ENCODE data around the gene RAPGEF6. TPM values are rescaled to one million over a fixed set of nuclear protein-coding genes. Genes with fewer than 3 reads are reported as not detected.

The RAPGEF6 gene
- total and polyA plus RNA-seq, 4 experiments from 2014 or later: 18.0 to 121 (median 73.0) TPM

DNA sequence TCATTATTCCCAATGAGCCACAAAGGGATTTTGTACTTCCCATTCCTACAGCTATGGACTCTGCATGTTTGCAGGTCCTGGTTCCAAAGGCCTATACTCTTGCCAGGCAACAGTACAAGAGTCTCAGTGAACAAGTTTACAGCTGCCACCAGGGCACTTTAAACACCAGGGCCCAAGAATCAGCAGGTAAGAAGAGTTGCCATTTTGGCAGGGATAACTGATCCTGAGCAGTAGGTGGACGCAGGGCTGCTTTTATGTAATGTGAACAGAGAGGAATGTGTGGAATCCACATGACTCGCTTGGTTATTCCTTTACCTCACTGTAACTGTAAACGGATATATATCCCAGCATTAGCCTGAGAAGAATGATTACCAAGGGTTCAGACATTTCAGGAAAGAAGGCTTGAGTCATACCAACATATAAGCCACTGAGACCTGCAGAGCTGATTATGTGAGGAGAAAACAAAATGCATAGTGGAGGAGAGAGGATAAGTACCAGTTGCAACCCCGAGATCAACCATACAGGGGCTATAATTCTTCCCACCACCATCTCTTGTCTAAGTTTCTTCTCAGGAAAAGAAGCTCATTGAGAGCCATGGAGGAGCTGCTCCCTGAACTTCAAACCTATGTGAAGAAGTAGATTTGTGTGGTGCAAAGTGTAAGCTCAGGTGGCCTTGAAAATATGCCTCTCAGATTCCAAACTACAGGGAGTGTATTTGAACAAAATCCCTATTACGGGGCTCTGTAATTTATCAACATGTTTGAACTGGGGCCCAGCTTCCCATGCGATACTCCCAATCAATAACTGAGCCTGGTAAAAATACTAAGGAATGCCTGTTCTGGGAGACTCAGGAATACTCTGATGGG, 24.6 kb downstream of the RAPGEF6 start:
- CTCF ChIA-PET (ENCODE audit: partially characterized antibody): interaction anchor here (0.9 to 1.4 kb wide), 2 partner anchors 21 to 398 kb away, joined by 3 to 5 read pairs; no protein-coding TSS in a partner anchor
- H3K4me1 Mint-ChIP-seq: peaks cover 50 to 75% (median 61%) of the 10 kb centered on the region in 4 donors

DNA sequence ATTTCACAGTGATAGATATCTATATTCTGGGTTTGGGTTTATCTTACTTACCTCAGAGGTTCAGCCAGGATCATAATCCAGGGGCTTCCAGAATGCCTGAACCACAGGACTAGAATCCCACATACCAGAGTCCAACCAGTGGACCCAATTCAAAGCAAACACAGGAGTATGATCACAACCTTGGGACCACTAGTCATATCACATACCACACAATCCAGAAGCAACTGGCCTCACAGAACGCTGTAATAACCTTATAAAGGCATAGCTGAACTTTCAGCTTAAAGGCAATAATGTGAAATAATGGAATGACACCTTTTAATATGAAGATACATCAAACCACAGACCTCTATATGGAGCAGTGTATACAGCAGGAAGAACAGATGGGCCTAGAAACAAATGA, 25.3 kb downstream of the RAPGEF6 start:
- Mint-ChIP-seq H3K27me3 (no peaks in the 10 kb centered on the region), H3K36me3 (peaks cover 3 to 14% of the 10 kb centered on the region in 2 donors), H3K27ac (peak overlapping the region in 2 of 7 donors; percentile 18 to 68), H3K4me1 (peaks cover 49 to 75% (median 62%) of the 10 kb centered on the region in 4 donors), H3K9me3 (no peaks in the 10 kb centered on the region), H3K4me3 (no peak overlapping the region)
- no peaks in the 10 kb centered on the region for H3K36me3 ChIP-seq (ENCODE audit: insufficient read depth, low read length)
- intact Hi-C loops (cut with micrococcal nuclease): no loop called here
- no peaks in the 10 kb centered on the region for H3K27me3 ChIP-seq (ENCODE audit: insufficient read depth, low read length)
- peaks cover 43% of the 10 kb centered on the region for H3K4me1 ChIP-seq (ENCODE audit: insufficient read depth, low read length)
- CTCF ChIA-PET (ENCODE audit: partially characterized antibody): no interaction called here
- H3K9me3 ChIP-seq (ENCODE audit: control insufficient read depth in 1 of 2, low read length in 2 of 2): no peaks in the 10 kb centered on the region
- no peak overlapping the region for H3K4me3 ChIP-seq (ENCODE audit: low read length in 2 of 2)
- POLR2A ChIA-PET (ENCODE audit: partially characterized antibody): no interaction called here
- no peak overlapping the region for H3K27ac ChIP-seq (ENCODE audit: low read depth, low read length)
- no peak for DNase-seq

More for the DNA sequence above, 24.6 kb downstream of the RAPGEF6 start:
- peaks cover 42% of the 10 kb centered on the region for H3K4me1 ChIP-seq (ENCODE audit: insufficient read depth, low read length)
- Mint-ChIP-seq H3K27me3 (no peaks in the 10 kb centered on the region), H3K27ac (peak overlapping the region in 2 of 7 donors; percentile 26 to 27), H3K4me3 (no peak overlapping the region), H3K36me3 (peaks cover 3 to 20% of the 10 kb centered on the region in 2 donors), H3K9me3 (no peaks in the 10 kb centered on the region)
- no peaks in the 10 kb centered on the region for H3K36me3 ChIP-seq (ENCODE audit: insufficient read depth, low read length)
- no peaks in the 10 kb centered on the region for H3K9me3 ChIP-seq (ENCODE audit: control insufficient read depth in 1 of 2, low read length in 2 of 2)
- intact Hi-C loops (cut with micrococcal nuclease): no loop called here
- H3K27me3 ChIP-seq (ENCODE audit: insufficient read depth, low read length): no peaks in the 10 kb centered on the region
- H3K4me3 ChIP-seq (ENCODE audit: low read length in 2 of 2): no peak overlapping the region
- no peak for DNase-seq
- no peak overlapping the region for H3K27ac ChIP-seq (ENCODE audit: low read depth, low read length)
- POLR2A ChIA-PET (ENCODE audit: partially characterized antibody): no interaction called here

DNA sequence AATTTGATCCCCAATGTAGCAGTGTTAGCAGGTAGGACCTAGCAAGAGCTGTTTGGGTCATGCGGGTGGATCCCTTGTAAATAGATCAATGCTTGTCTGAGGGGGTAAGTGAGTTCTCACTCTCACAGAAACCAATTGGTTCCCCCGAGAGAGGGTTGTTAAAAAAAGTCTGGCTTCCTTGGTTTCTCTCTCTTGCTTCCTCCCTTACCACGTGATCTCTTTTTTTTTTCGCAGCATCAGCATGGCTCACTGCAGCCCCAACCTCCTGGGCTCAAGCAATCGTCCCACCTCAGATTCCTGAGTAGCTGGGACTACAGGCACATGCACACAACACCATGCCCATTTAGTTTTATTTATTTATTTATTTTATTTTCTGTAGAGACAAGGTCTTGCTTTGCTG, 26.4 kb downstream of the RAPGEF6 start:
- no peak for DNase-seq
- Histone ChIP-seq H3K36me3 (ENCODE audit: insufficient read depth, low read length) (no peaks in the 10 kb centered on the region), H3K27ac (ENCODE audit: low read depth, low read length) (no peak overlapping the region), H3K4me3 (ENCODE audit: low read length in 2 of 2) (no peak overlapping the region), H3K4me1 (ENCODE audit: insufficient read depth, low read length) (peaks cover 51% of the 10 kb centered on the region), H3K9me3 (ENCODE audit: control insufficient read depth in 1 of 2, low read length in 2 of 2) (no peaks in the 10 kb centered on the region), H3K27me3 (ENCODE audit: insufficient read depth, low read length) (no peaks in the 10 kb centered on the region)
- Mint-ChIP-seq H3K27ac (peak overlapping the region in 5 of 7 donors; percentile 31 to 75 (median 65)), H3K4me3 (peak overlapping the region in 2 of 8 donors; percentile 15 to 16), H3K36me3 (peaks cover 4 to 9% of the 10 kb centered on the region in 2 donors), H3K9me3 (no peaks in the 10 kb centered on the region), H3K4me1 (peaks cover 47 to 71% (median 59%) of the 10 kb centered on the region in 4 donors), H3K27me3 (no peaks in the 10 kb centered on the region)
- ChIA-PET POLR2A (ENCODE audit: partially characterized antibody) (no interaction called here), CTCF (ENCODE audit: partially characterized antibody) (interaction anchor here (1.1 kb wide), 1 partner anchor 19 kb away, joined by 4 read pairs; no protein-coding TSS in a partner anchor)
- intact Hi-C loops (cut with micrococcal nuclease): no loop called here

DNA sequence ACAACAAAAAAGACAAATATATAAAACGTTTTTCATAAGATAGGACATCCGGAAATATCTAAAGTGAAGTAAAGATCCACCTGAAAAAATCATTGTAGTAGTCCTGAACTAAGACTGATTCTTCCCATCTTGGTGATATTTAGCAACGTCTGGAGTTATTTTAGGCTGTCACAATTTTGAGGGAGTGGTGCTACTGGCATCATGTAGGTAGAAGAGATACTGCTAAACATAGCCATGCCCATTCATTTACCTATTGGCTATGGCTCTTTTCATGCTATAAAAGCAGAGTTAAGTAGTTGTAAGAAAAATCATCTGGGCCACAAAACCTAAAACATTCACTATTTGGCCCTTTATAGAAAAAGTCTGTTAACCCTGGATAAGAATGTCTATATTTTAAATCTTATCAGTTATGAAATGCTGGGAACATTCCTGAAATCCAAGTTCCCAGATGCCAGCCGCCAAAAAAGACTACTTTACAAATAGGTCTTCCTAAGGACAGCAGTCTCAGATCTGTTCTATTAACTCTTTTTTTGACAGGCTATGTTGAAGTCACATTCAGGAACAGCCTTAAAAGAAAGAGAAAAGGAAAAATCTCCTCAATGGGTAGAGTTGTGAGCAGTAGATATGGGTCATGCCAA, 27.0 kb downstream of the RAPGEF6 start:
- Mint-ChIP-seq H3K4me3 (peak overlapping the region in 1 of 8 donors; percentile 15), H3K9me3 (no peaks in the 10 kb centered on the region), H3K36me3 (peaks cover 3 to 9% of the 10 kb centered on the region in 2 donors), H3K27ac (peak overlapping the region in 4 of 7 donors; percentile 2 to 49 (median 22)), H3K4me1 (peaks cover 45 to 68% (median 58%) of the 10 kb centered on the region in 4 donors), H3K27me3 (no peaks in the 10 kb centered on the region)
- Histone ChIP-seq H3K36me3 (ENCODE audit: insufficient read depth, low read length) (no peaks in the 10 kb centered on the region), H3K9me3 (ENCODE audit: control insufficient read depth in 1 of 2, low read length in 2 of 2) (no peaks in the 10 kb centered on the region), H3K27ac (ENCODE audit: low read depth, low read length) (no peak overlapping the region), H3K4me3 (ENCODE audit: low read length in 2 of 2) (no peak overlapping the region), H3K27me3 (ENCODE audit: insufficient read depth, low read length) (no peaks in the 10 kb centered on the region), H3K4me1 (ENCODE audit: insufficient read depth, low read length) (peaks cover 51% of the 10 kb centered on the region)
- no peak for DNase-seq
- ChIA-PET CTCF (ENCODE audit: partially characterized antibody) (interaction anchor here (2.9 kb wide), 1 partner anchor 18 kb away, joined by 15 read pairs; no protein-coding TSS in a partner anchor), POLR2A (ENCODE audit: partially characterized antibody) (no interaction called here)
- intact Hi-C loops (cut with micrococcal nuclease): no loop called here

DNA sequence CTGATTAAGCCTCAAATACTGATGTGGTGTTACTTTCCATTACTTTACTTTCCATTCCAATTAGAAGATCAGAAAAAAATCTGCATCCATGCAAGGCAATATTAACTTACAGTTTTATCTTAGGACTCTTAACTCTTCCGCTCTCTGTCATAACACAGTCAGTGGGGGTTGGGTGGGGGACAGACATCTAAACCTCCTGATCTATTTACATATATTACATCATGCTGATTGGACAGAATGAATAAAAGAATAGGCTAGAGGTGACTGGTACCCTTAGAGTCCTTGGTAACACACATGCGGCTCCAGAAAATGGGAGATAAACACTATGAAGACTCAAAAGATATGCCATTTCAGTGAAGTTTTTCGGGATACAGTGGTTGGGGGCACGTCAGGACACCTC, 27.6 kb downstream of the RAPGEF6 start:
- H3K27ac Mint-ChIP-seq: peak overlapping the region in 1 of 7 donors; percentile 39
- H3K4me1 Mint-ChIP-seq: peaks cover 45 to 64% (median 56%) of the 10 kb centered on the region in 4 donors

DNA sequence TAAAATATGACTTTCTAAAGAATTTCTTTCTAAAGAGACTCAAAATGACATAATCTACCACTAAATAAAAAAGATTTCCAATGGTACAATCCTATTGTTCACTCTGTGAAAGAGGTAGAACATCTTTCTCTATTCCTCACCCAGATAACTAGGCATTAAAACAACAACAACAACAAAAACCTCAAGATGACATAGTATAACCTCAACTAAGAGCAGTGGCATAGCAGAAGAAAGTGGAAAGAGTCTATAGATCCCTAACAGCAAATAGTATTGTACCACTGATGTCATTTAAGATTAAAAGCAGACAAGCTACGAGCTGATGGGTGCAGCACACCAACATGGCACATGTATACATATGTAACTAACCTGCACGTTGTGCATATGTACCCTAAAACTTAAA, 29.9 kb downstream of the RAPGEF6 start:
- intact Hi-C loops (cut with micrococcal nuclease): no loop called here
- H3K27ac Mint-ChIP-seq: peak overlapping the region in 3 of 7 donors; percentile 10 to 60 (median 17)
- CTCF ChIA-PET (ENCODE audit: partially characterized antibody): interaction anchor here (0.9 to 2.9 kb wide), 4 partner anchors 10 to 458 kb away, joined by 3 to 15 read pairs (median 3); no protein-coding TSS in a partner anchor

More for the DNA sequence above, 27.6 kb downstream of the RAPGEF6 start:
- no peaks in the 10 kb centered on the region for H3K9me3 Mint-ChIP-seq
- H3K36me3 Mint-ChIP-seq: peaks cover 3 to 9% of the 10 kb centered on the region in 2 donors
- ChIA-PET CTCF (ENCODE audit: partially characterized antibody) (interaction anchor here (2.9 kb wide), 1 partner anchor 18 kb away, joined by 15 read pairs; no protein-coding TSS in a partner anchor), POLR2A (ENCODE audit: partially characterized antibody) (no interaction called here)
- Histone ChIP-seq H3K36me3 (ENCODE audit: insufficient read depth, low read length) (no peaks in the 10 kb centered on the region), H3K9me3 (ENCODE audit: control insufficient read depth in 1 of 2, low read length in 2 of 2) (no peaks in the 10 kb centered on the region), H3K27ac (ENCODE audit: low read depth, low read length) (no peak overlapping the region), H3K4me1 (ENCODE audit: insufficient read depth, low read length) (peaks cover 51% of the 10 kb centered on the region), H3K4me3 (ENCODE audit: low read length in 2 of 2) (no peak overlapping the region), H3K27me3 (ENCODE audit: insufficient read depth, low read length) (no peaks in the 10 kb centered on the region)
- DNase-seq: no peak
- intact Hi-C loops (cut with micrococcal nuclease): no loop called here
- H3K4me3 Mint-ChIP-seq: no peak overlapping the region
- H3K27me3 Mint-ChIP-seq: no peaks in the 10 kb centered on the region

More for the DNA sequence above, 29.9 kb downstream of the RAPGEF6 start:
- Mint-ChIP-seq H3K4me3 (peak overlapping the region in 2 of 8 donors; percentile 3 to 11), H3K27me3 (no peaks in the 10 kb centered on the region), H3K36me3 (peaks cover 8 to 17% of the 10 kb centered on the region in 2 donors), H3K4me1 (peaks cover 42 to 55% (median 49%) of the 10 kb centered on the region in 4 donors), H3K9me3 (no peaks in the 10 kb centered on the region)
- no peak overlapping the region for H3K27ac ChIP-seq (ENCODE audit: low read depth, low read length)
- H3K27me3 ChIP-seq (ENCODE audit: insufficient read depth, low read length): no peaks in the 10 kb centered on the region
- no peak for DNase-seq
- no peak overlapping the region for H3K4me3 ChIP-seq (ENCODE audit: low read length in 2 of 2)
- H3K4me1 ChIP-seq (ENCODE audit: insufficient read depth, low read length): peaks cover 46% of the 10 kb centered on the region
- no peaks in the 10 kb centered on the region for H3K36me3 ChIP-seq (ENCODE audit: insufficient read depth, low read length)
- no peaks in the 10 kb centered on the region for H3K9me3 ChIP-seq (ENCODE audit: control insufficient read depth in 1 of 2, low read length in 2 of 2)
- POLR2A ChIA-PET (ENCODE audit: partially characterized antibody): no interaction called here
